Measurements from ENCODE around the gene NAA25.

DNA sequence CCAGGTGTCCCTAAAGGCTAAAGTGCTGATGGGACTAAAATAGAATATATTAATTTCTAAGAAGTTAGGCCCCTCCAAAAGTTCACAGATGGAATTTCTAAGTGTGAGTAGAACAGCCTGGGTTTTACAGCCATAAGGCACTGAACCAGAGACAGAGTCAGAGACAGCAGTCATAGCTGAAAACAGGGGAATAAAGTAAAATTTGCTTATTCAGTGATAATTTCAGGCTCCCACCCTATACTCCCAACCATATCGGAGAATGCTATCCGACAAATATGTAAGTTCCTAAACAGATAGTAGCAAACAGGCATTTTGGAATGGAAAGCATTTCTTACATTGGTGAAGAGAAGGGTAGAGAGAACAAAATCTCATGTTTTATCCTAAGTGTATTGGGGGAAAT, 45.3 kb downstream of the NAA25 start:
- TF ChIP-seq POLR2AphosphoS5 (IDR thresholded peaks at IDR 0.05; ENCODE audit: low read depth, low read length) (no peak), POLR2A (IDR thresholded peaks at IDR 0.05; ENCODE audit: low read depth, low read length) (no peak), TAF1 (IDR thresholded peaks at IDR 0.05; ENCODE audit: low read depth, low read length) (no peak), POU2F2 (IDR thresholded peaks at IDR 0.05; ENCODE audit: low read depth, low read length) (no peak), SPI1 (IDR thresholded peaks at IDR 0.05; ENCODE audit: low read depth, low read length) (no peak), PAX5 (IDR thresholded peaks at IDR 0.05; ENCODE audit: insufficient read depth, low read length, severe bottlenecking) (no peak)

All from GM12891 (cell line).